GM12801 (cell line): ENCODE data around the gene AKAP13.

Source experiments
- CTCF ChIP-seq: IDR thresholded peaks from one replicate; pipeline ENCODE4 v1.5.1; 2011; ENCODE audit warnings: control low read depth; ENCODE audit not compliant: insufficient read length; ENCODE audit errors: extremely low read depth

The AKAP13 gene

DNA sequence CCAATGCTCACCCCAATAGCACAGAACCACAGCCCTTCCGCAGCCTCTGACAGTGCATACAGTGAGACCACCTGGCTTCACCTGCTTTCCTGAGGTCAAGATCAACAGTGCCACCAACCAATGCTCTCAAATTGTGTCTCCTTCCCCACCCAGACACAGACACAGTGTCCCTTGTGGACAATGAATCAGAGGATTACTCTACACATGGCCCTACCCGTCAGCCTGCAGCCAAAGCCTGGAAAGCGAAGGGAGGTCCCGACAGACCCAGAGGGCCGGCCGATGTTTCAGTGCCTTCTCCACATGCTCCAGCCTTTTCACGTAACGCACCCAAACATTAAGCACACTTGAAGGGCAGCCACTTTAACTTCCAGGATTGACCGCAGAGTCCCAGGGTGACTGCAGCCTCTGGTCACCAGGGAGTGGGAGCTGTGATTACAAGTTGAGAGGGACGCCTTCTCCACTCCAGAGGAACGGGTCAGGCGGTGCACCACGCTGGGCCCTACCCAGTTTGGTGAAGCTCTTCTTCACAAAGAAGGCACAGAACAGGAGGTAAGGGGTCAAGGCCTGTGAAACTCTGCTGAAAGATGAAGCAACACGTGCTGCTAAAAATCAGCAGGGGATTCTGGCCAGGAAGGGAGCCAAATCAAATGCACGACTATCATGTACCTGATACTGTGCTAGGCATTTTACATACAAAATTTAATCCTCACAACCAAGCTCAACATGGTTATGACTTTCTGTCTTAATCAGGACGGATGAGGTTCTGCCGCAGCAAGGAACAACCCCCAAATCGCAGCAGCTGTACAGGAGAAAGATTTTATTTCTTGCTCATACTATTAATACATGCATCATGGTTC is 397.1 kb downstream of the AKAP13 start:
- no peak for TF ChIP-seq CTCF

DNA sequence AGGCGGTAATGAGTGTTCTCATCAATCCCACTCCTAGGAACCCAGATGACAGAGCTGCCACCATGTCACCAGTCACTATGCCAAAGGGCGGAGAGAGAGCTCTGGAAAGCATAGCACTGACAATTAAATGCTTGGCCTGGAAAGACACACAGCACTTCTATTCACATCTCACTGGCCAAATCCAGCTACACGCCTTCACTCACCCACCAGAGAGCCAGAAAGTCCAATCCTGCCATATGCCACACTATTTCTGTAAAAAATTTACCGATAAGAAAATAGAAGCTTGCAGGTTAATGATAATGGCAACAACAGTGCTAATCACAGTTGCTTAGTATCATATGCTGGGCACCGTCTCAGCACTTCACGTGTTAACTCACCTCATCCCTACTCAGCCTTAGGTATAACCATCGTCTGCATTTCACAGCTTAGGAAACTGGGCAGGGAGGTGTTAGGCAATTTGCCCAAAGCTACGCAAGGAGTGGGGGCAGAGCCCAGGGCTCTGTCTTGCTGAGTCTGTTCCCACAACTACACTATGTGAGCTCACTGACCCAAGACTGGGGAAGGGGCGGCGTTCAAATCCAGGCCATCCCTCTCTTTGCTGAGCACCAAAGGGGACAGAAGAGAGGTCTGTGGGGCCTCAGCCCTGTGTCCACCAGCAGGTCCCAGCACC is 397.8 kb downstream of the AKAP13 start:
- TF ChIP-seq CTCF, result no peak

DNA sequence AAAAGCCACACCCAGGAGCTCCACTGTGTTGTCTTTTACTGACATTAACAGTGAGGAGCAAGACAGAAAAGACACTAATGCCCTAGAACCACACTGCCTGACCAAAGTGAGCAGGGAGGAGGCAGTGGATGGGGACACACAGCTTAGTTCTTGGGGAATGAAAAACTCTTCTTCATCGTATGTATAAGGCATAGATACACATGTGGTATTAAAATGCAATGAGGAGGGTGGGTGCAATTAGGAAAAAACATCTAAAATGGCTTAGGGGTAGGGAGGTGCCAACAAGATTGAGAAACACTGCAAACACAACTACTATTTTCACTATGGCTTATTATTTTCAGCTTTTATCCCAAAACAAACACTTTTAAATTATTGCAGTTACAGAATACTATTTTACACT is 398.8 kb downstream of the AKAP13 start:
- TF ChIP-seq CTCF, result no peak

- no peak for TF ChIP-seq CTCF
Measured at GRCh38 chr15:85780225-85780985, 400.0 kb downstream of the AKAP13 start.

DNA sequence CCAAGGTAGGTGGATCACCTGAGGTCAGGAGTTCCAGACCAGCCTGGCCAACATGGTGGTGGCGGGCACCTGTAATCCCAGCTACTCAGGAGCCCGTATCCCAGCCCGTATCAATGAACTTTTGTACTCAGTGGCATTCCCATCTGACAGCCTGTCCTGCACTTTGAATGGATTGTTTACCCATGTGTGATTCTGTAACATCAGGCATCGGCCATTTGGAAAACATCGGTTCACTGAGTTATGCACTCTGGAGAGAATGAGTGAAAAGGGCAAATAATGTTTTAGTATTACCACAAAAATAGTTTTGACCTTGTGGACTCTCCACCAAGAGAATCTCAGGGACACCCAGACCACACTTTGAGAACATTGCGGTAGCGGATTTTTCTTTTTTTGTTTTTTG is 400.7 kb downstream of the AKAP13 start:
- no peak for TF ChIP-seq CTCF

DNA sequence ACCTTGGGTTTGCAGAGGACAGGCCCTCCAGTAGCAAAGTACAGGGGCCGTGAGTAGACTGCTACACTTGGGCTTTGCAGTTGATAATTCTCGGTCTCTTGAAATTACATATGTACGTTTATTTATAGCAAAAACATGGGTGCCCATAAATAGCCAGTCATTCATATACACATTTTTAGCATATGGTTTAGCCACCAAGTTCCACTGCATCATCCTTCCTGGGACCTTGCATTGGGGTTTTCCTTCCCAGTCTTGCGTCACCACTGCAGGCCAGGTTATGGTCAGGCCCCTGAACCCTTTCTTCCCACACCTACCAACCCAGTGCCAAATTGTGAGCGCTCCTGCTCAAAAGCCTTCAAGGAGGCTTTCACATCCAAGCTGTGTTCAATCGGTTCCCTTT is 401.7 kb downstream of the AKAP13 start:
- no peak for TF ChIP-seq CTCF

DNA sequence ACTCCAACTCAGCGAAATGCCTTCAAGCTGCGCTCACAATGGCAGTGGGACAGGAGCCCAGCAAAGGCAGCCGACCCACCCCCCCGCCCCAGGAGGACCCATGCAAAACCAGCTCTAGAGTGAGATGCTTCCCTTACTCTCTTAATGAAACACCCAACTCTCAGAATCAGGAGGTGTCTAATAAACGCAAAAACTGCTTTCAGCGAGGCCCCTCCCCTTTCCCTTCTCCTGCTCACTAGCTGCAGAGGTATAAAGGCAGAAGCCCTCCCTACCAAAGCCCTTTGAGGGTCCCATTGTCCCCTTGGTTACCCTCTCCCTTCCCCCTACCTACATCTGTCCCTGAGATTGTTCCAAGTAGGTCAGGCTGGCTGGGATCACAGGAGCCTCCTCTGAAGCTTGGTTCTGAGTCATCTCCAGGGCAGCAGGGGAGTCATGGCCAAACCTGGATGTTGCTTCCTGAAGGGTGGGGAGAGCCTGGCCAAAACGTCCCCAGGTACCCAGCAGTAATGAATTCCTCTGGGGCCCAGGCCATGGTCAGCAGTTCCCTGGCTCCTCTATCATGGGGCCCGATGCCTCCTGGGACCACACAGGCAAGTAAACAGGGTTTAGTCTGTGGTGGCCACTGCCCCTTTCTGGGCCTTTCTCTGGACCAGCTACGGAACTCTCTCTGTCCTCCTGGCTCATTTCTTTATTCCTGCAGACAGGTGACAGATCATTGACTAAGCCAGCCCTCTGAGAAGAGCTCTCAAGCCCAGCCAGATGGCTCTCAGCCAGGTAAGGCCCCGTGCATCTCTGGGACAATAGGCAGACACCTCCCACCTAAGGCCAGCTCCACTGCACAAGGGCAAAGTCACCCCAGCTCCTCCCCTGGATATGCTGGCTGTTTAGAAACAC is 405.7 kb downstream of the AKAP13 start:
- TF ChIP-seq CTCF, result no peak
